ENCODE data around the gene CEP128. TPM values are rescaled to one million over a fixed set of nuclear protein-coding genes. Genes with fewer than 3 reads are reported as not detected.

CEP128 gene
- total RNA-seq, 1 donor from 2014 or later = 3.3 TPM

DNA sequence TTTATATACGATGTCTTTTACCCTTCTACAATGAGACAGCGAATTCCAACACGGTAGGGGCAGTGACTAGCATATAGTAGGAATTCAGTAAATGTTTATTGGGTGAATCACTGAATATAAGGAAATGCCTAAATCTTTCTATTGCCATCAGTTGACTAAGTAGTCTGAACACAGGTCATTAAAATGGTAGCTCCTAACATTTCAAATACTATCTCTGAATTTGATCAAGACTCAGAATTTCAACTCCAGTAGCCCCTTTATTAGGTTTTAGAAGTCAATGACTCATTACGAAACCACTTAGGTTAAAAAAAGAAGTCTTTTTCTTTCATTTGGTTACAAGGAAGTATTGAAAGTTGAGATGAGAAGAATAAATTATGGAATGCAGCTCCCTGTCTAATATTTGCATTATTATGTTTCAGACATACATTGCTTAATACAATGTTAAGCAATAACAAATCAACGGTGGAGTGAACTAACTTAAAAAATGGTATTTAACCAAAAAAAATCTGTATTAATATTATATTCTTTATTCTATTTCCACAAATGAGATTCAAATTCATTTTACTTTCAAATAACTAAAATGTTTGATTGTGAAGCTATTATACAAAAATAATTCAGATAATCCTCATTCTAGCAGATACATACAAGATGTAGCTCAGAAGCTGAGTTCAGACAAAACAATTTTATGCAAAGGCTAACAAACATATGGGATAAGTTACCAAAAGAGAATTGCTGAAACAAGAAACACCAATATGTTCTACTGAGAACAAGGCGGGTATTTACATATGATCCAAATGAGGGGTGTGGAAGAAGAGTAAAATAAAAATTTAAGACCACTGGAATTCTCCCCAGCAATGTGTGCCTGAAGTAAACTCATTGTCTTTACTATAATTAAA is 302.7 kb downstream of the CEP128 start:
- Histone ChIP-seq H3K27ac (no peak overlapping the region), H3K9me3 (no peaks in the 10 kb centered on the region), H3K4me1 (no peaks in the 10 kb centered on the region), H3K4me3 (no peak overlapping the region), H3K27me3 (no peaks in the 10 kb centered on the region), H3K36me3 (no peaks in the 10 kb centered on the region)
- TF ChIP-seq, protein P1, sequence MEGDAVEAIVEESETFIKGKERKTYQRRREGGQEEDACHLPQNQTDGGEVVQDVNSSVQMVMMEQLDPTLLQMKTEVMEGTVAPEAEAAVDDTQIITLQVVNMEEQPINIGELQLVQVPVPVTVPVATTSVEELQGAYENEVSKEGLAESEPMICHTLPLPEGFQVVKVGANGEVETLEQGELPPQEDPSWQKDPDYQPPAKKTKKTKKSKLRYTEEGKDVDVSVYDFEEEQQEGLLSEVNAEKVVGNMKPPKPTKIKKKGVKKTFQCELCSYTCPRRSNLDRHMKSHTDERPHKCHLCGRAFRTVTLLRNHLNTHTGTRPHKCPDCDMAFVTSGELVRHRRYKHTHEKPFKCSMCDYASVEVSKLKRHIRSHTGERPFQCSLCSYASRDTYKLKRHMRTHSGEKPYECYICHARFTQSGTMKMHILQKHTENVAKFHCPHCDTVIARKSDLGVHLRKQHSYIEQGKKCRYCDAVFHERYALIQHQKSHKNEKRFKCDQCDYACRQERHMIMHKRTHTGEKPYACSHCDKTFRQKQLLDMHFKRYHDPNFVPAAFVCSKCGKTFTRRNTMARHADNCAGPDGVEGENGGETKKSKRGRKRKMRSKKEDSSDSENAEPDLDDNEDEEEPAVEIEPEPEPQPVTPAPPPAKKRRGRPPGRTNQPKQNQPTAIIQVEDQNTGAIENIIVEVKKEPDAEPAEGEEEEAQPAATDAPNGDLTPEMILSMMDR (IDR thresholded peaks at IDR 0.05) = no peak
- no peak for DNase-seq (ENCODE audit: low spot score in 2 of 2)
- intact Hi-C loops (cut with DNase I) = no loop called here

DNA sequence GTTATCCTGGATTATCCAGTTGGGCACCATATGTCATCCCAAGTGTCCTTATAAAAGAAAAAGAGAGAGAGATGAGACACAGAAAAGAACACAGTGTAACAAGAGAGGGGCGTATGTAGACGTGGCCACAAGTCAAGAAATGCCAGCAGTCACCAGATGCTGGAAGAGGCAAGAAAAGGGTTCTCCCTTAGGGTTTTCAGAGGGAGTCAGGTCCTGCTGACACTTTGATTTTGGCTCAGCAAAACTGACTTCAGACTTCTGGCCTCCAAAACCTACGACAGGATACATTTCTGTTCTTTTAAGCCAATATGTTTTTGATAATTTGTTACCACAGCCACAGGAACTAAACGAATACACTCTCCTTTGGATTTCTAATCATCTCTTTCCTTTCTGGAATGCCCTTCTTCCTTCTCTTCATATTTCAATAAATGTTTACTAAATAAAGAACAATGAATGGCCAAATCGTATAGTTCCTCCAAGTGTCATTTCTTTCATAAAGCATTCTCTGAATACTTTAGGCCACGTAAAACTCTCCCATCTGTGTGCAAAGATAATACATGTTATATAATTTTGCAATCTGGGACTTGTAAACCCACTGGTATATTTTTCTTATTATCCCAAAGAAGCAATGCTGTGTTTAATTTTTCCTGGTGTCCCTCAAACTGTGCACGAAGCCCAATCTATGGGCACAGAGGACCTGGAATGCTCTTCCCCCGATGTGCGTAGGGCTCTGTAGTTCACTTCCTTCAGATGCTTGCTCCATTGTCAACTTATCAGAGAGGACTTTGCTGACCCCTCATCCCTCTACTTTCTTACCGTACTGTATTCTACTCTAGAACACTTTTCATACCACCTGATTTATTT is 303.6 kb downstream of the CEP128 start:
- H3K9me3 ChIP-seq = no peaks in the 10 kb centered on the region
- DNase-seq (ENCODE audit: low spot score in 2 of 2) = no peak
- no peak overlapping the region for H3K27ac ChIP-seq
- H3K4me1 ChIP-seq = no peaks in the 10 kb centered on the region
- no peaks in the 10 kb centered on the region for H3K36me3 ChIP-seq
- H3K27me3 ChIP-seq = no peaks in the 10 kb centered on the region
- intact Hi-C loops (cut with DNase I) = no loop called here
- TF ChIP-seq, protein P1 (IDR thresholded peaks at IDR 0.05) = no peak
- no peak overlapping the region for H3K4me3 ChIP-seq

DNA sequence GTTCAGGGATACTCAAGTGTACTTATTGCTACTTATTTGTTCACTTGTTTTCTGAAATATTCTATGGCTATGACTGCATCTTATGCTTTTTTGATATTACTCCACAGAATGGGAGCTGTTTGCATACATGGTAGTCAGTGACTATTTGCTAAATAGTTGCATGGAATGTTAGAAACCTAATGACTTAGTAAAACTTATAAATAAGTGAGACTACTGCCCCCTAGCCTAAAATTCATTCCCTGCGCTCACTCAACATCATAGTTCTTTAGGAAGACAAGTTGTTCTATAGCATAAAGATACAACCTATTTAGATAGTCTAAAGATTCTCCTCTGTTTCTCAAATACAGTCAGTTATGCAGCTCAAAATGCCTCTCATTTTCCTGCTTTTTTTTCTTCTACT is 305.5 kb downstream of the CEP128 start:
- Histone ChIP-seq H3K4me1 (no peaks in the 10 kb centered on the region), H3K27me3 (no peaks in the 10 kb centered on the region), H3K27ac (no peak overlapping the region), H3K9me3 (no peaks in the 10 kb centered on the region), H3K36me3 (no peaks in the 10 kb centered on the region), H3K4me3 (no peak overlapping the region)
- TF ChIP-seq, protein P1 (IDR thresholded peaks at IDR 0.05) = no peak
- no peak for DNase-seq (ENCODE audit: low spot score in 2 of 2)
- intact Hi-C loops (cut with DNase I) = no loop called here

DNA sequence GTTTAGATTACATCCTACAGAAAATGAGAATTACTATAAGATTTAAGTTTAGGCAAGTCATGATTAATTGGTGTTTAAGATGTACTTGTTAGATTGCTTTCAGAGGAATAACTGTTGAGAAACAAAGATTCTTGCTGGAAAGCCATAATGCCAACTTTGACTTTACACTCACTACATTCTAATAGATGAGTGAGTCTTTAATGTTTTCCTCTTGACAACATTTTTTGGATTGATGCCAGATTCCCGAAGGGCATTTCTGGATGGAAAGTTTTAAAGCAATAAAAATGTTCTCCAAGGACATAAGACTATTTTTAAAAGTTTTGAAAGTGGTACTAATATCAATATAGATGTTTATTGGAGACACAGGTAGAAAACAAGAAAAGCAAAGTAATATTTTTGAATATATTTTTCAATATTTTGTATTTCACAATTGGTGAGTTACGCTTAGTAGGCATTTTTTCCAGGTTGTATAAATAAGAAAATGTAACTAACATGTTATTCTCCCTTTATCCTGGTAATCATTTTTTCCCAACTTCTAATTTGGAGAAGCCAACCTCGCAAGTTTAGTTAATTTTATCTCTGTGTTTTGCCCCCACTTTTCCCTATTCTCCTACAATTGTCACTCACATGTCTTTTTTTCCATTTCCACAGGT is 307.3 kb downstream of the CEP128 start:
- intact Hi-C loops (cut with DNase I) = no loop called here
- TF ChIP-seq, protein P1 (IDR thresholded peaks at IDR 0.05) = no peak
- Histone ChIP-seq H3K9me3 (no peaks in the 10 kb centered on the region), H3K4me3 (no peak overlapping the region), H3K27me3 (no peaks in the 10 kb centered on the region), H3K36me3 (no peaks in the 10 kb centered on the region), H3K4me1 (no peaks in the 10 kb centered on the region), H3K27ac (no peak overlapping the region)
- DNase-seq (ENCODE audit: low spot score in 2 of 2) = no peak

DNA sequence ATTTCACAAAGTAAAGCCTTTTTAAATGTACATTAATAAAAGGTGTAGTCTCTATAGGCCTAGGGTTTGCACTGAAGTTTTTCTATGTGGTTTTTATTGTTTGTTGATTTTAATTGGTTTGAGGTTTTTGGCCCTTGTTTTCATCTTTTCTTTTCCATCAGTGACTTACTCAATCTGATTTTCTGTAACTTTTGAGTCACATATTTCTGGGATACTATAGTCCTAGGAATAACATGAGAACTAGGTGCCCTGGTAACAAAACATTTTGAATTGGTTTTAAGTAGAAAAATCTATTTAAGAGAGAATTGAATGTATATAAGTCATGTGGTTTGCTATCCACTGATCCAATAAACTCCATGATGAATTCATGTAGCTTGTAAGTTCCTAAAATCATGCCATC is 311.9 kb downstream of the CEP128 start:
- Histone ChIP-seq H3K27ac (no peak overlapping the region), H3K36me3 (no peaks in the 10 kb centered on the region), H3K4me3 (no peak overlapping the region), H3K9me3 (peaks cover 0 to 3% of the 10 kb centered on the region in 2 donors), H3K4me1 (no peaks in the 10 kb centered on the region), H3K27me3 (no peaks in the 10 kb centered on the region)
- no peak for DNase-seq (ENCODE audit: low spot score in 2 of 2)
- TF ChIP-seq, protein P1 (IDR thresholded peaks at IDR 0.05) = no peak
- intact Hi-C loops (cut with DNase I) = no loop called here

Measured in ascending aorta (tissue), 2 donors.